AG09309 (cell line): ENCODE results near the gene WNK3.

ENCODE experiments used
- DNase-seq: peaks from one replicate; pipeline ENCODE4 v3.0.0-alpha.2; 2010; ENCODE audit warnings: low read depth
- H3K4me3 ChIP-seq: 2 replicates; pipeline ENCODE4 v1.5.1; 2011; ENCODE audit warnings: mild to moderate bottlenecking, low read depth, low read length, moderate library complexity; ENCODE audit not compliant: control insufficient read depth
- TF ChIP-seq, protein P1 (sequence below): IDR thresholded peaks from 2 replicates; pipeline ENCODE4 v1.5.1; 2011; ENCODE audit warnings: mild to moderate bottlenecking, low read depth, low read length, inconsistent platforms; ENCODE audit not compliant: insufficient read depth, control insufficient read depth; ENCODE audit errors: missing control alignments

Gene WNK3

DNA sequence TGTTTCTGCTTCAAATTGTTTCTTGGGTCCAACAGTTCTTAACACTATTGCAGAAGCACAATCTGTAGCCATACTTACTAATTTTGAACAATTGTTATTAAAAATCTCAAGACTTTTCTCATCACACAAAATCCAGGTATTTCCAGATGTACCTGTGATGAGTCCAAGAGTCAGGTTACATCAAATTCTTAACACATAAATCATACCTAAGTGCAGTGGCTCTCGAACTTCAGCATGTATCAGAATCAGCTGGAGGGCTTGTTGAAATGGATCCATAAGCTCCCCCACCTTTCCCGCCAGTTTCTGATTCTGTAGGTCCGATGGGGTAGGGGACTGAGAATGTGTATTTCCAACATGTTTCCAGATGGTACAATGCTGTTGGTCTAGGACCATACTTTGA is 185.4 kb downstream of the WNK3 start:
- TF ChIP-seq, protein P1, sequence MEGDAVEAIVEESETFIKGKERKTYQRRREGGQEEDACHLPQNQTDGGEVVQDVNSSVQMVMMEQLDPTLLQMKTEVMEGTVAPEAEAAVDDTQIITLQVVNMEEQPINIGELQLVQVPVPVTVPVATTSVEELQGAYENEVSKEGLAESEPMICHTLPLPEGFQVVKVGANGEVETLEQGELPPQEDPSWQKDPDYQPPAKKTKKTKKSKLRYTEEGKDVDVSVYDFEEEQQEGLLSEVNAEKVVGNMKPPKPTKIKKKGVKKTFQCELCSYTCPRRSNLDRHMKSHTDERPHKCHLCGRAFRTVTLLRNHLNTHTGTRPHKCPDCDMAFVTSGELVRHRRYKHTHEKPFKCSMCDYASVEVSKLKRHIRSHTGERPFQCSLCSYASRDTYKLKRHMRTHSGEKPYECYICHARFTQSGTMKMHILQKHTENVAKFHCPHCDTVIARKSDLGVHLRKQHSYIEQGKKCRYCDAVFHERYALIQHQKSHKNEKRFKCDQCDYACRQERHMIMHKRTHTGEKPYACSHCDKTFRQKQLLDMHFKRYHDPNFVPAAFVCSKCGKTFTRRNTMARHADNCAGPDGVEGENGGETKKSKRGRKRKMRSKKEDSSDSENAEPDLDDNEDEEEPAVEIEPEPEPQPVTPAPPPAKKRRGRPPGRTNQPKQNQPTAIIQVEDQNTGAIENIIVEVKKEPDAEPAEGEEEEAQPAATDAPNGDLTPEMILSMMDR = no peak
- no peak for DNase-seq
- H3K4me3 ChIP-seq = no peak overlapping the region

DNA sequence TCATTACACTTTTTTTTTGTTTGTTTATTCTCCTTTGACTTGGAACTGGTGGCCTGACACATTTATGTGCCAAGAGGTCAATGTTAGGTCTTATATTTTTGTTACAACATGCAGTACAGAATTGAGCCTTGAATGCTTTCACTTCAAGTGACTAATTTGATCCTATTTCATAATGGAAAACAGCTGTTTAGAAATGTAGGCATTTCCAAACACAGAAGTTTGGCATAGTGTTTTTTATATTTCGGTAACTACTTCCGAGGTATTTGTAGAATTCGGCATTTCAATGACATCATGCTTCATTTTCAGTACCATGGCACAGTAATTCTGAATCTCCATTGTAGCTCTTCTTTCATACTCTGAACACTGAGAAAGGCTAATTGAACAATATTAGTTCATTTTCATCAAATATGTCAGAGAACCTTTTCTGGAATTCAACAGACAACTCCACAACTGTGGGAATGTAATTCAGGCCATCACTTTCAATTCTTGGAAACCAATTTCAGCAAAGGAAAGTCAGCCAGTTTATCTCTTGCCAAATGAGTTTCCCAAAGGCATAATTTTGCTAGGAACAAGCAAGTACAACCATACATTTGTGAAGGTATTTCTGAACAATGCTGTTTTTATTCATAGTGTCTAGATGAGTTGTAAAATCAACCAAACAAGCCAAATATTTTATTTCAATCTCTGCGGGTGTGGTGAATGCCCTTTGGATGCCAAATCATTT is 186.2 kb downstream of the WNK3 start:
- TF ChIP-seq, protein P1 = no peak
- DNase-seq = peak; percentile 39
- H3K4me3 ChIP-seq = no peak overlapping the region

DNA sequence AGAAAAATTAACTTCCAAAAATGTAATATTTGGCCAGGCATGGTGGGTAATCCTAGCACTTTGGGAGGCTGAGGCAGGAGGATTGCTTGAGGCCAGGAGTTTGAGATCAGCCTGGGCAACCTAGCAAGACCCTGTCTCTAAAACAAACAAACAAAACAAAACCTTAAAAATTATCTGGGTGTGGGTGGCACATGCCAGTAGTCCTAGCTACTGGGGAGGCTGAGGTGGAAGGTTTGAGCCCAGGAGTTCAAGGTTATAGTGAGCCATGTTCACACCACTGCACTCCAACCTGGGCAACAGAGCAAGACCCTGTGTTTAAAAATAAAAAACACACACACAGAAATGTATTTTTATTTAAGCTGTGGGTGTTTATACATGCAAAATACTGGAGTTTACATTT is 186.8 kb downstream of the WNK3 start:
- TF ChIP-seq, protein P1 = no peak
- DNase-seq = no peak
- H3K4me3 ChIP-seq = no peak overlapping the region

- TF ChIP-seq, protein P1 = no peak
- DNase-seq = no peak
Observed at GRCh38 chrX:54166915-54167314, 190.9 kb downstream of the WNK3 start.

DNA sequence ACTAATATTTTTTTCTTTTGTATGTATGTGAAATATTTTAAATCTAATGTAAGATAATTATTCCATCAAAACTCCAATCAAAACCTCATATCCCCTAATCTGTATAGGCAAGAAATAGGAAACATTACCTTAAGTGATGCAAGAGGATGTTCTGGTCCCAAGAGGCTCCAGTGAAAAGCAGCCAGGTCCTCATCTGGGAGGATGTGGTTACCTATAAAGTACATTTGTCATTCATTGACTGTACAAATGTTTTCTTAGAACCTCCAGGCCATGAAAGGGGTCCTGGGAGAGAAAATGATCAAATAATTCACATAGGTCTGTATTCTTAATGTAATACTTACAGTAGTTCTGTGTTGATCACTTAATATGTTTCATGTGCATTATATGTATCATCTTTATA is 200.3 kb downstream of the WNK3 start:
- H3K4me3 ChIP-seq = no peak overlapping the region
- DNase-seq = no peak
- TF ChIP-seq, protein P1 = no peak

More at GRCh38 chrX:54166915-54167314, 190.9 kb downstream of the WNK3 start:
- H3K4me3 ChIP-seq = no peak overlapping the region
